Bronchus fibroblast of lung (primary cell): ENCODE results near the gene OR2T6. TPM values are rescaled to one million over a fixed set of nuclear protein-coding genes. Genes with fewer than 3 reads are reported as not detected.

ENCODE experiments used
- total RNA-seq: library from RNA; depleted of rRNA; stranded (reverse); fragments of >200 nt; gene quantifications from 2 replicates; pipeline ENCODE4 v1.2.3, GENCODE V29; 2015

Gene OR2T6
- not detected in 2 replicates for total RNA-seq

GRCh38 chr1:248375446-248375845 is at the start of gene OR2T6:
TSS of gene OR2T6 (plus strand) at chr1:248375746. CDS start at chr1:248387609, 11,863 bp downstream.

GRCh38 chr1:248348475-248348874 is 27.1 kb upstream of the OR2T6 start, which contains the start of gene OR14C36:
TSS of gene OR14C36 (plus strand) at chr1:248348775. CDS start at chr1:248348775, 0 bp downstream.

GRCh38 chr1:248361121-248361715 is 14.3 kb upstream of the OR2T6 start, which contains the start of gene OR2T4:
TSS of gene OR2T4 (plus strand) at chr1:248361665. CDS start at chr1:248361665, 0 bp downstream.

GRCh38 chr1:248402748-248403147 is 27.2 kb downstream of the OR2T6 start, which contains the start of gene OR2T1:
TSS of gene OR2T1 (plus strand) at chr1:248403048. CDS start at chr1:248406148, 3,100 bp downstream.

Other genes with a start within 250 kb of the OR2T6 start
- not detected in 2 replicates for gene OR2M5, start 230.6 kb upstream of the OR2T6 start, total RNA-seq
- not detected in 2 replicates for gene OR2M2, start 200.9 kb upstream of the OR2T6 start, total RNA-seq
- gene OR2M3, start 178.5 kb upstream of the OR2T6 start, total RNA-seq, result not detected in 2 replicates
- gene OR2M4, start 144.3 kb upstream of the OR2T6 start, total RNA-seq, result not detected in 2 replicates
- not detected in 2 replicates for gene OR2T33, start 97.8 kb upstream of the OR2T6 start, total RNA-seq
- gene OR2T12, start 72.3 kb upstream of the OR2T6 start, total RNA-seq, result not detected in 2 replicates
- gene OR2M7, start 51.2 kb upstream of the OR2T6 start, total RNA-seq, result not detected in 2 replicates
- not detected in 2 replicates for gene OR14C36, start 27.0 kb upstream of the OR2T6 start, total RNA-seq
- gene OR2T4, start 14.1 kb upstream of the OR2T6 start, total RNA-seq, result not detected in 2 replicates
- gene OR2T1, start 27.3 kb downstream of the OR2T6 start, total RNA-seq, result not detected in 2 replicates
- gene OR2T2, start 69.9 kb downstream of the OR2T6 start, total RNA-seq, result not detected in 2 replicates
- not detected in 2 replicates for gene OR2T3, start 97.6 kb downstream of the OR2T6 start, total RNA-seq
- gene OR2T5, start 112.8 kb downstream of the OR2T6 start, total RNA-seq, result not detected in 2 replicates
- not detected in 2 replicates for gene OR2G6, start 132.3 kb downstream of the OR2T6 start, total RNA-seq
- not detected in 2 replicates for gene OR2T29, start 187.0 kb downstream of the OR2T6 start, total RNA-seq
- gene OR2T34, start 199.0 kb downstream of the OR2T6 start, total RNA-seq, result not detected in 2 replicates
- gene OR2T10, start 222.0 kb downstream of the OR2T6 start, total RNA-seq, result not detected in 2 replicates